AG08395 (cell line): Measurements from ENCODE around the gene C10orf105.

ENCODE experiments used
- DNase-seq: peaks from one replicate; pipeline ENCODE4 v3.0.0; 2012; ENCODE audit warnings: mixed read lengths, low spot score

C10orf105 gene

DNA sequence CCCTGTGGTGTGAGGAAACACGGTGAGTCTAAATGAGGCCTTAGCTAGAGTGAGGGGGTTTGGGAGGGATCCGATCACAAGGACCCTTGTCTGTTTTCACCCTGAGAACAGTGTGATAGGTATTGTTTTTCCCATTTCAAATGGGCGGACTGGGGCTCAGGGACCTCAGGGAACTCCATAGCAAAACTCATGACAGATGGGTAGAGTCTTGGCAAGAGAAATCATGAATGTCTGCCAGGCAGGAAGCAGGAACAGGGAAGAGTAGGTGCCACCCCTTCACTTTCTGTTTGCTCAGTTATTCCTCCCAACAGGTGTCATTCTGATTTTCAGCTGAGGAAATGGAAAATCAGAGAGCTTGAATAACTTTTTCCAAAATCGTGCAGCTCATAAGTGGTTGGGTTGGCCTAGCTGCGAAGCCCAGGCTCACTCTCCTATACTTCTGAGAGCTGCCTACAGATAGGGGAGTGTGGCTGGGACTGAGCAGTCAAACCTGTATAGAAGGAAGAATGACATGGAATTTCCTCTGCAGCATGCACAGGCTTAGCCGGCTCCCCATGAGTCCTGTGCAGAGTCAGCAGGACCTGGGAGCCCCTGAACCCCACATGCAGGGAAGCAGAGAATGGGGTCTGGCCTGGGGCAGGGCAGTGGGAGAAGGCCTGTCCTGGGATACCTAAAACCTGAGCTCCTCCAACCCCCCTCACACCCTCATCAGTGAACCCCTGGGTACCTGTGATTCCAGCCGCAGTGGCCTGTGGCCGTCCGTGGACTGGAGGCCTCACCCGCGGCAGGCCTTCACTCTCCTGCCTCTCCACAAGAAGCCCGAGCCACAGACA, 17.6 kb upstream of the C10orf105 start:
- DNase-seq, result peak; percentile 13

- DNase-seq, result no peak
These were observed 17.0 kb upstream of the C10orf105 start for GRCh38 chr10:71736570-71736952.

DNA sequence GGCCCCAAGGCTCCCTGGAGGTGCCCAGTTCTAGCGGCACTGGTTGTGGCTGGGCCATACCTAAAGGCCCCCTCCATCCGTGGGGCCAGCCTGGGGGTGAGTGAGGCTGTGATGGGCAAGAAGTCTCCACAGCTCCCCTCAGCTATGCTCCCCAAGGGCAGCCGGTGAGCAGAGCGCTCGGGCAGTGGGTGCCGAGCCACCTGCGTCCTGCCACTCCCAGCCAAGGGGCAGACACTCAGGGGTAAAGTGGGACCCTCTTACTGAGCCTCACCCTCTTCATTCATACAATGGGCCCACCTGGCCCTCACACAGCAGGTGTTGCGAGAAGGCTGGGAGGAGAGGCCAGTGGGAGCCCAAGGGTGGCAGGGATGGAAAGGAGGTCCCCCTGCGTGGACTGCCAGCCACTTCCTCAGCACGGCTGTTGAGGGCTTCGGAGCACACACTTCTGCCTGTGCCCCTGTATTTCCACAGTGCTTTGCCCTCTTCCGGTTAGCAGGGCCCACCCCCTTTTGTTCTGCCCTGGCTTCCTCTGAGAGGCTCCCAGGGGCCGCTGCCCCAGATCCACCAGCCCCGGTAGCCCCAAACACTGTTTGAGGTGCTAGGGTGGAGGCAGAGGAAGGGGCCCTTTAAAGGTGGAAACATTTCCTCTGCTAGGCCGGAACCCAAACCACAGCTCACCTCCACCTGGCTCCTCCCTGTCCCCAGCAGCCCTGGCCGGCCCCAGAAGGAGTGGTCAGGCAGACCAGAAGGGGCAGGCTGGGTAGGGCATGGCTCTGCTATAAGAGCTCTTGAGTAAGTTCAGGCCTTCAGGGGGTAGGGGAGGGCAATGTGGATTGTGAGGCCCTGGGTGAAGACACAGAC, 16.4 kb upstream of the C10orf105 start:
- no peak for DNase-seq

DNA sequence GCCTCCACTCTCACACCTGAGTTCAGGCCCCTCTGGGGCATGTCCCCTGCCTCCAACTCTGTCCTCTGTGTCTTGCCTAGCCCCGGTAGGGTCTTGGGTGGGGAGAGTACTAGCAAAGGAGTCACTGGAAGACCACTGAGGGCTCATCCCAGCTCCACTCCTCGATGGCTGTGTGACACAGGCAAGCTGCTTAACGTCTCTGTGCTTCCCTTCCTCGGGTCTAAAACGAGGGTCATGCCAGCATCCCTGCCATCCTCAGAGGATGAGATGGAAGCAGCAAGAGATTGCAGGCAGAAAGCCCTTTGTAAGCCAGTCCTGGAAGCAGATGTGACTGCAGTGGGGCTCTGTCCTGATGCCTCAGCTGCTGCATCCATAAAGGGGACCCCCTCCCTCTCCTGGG, 15.2 kb upstream of the C10orf105 start:
- no peak for DNase-seq

GRCh38 chr10:71731791-71732190, 12.2 kb upstream of the C10orf105 start:
- no peak for DNase-seq

GRCh38 chr10:71729161-71729636, 9.6 kb upstream of the C10orf105 start:
- DNase-seq, result no peak

- DNase-seq, result peak; percentile 54
These were observed 8.5 kb upstream of the C10orf105 start for GRCh38 chr10:71727738-71728737.

- DNase-seq, result no peak
These were observed 7.6 kb upstream of the C10orf105 start for GRCh38 chr10:71727105-71727737.

DNA sequence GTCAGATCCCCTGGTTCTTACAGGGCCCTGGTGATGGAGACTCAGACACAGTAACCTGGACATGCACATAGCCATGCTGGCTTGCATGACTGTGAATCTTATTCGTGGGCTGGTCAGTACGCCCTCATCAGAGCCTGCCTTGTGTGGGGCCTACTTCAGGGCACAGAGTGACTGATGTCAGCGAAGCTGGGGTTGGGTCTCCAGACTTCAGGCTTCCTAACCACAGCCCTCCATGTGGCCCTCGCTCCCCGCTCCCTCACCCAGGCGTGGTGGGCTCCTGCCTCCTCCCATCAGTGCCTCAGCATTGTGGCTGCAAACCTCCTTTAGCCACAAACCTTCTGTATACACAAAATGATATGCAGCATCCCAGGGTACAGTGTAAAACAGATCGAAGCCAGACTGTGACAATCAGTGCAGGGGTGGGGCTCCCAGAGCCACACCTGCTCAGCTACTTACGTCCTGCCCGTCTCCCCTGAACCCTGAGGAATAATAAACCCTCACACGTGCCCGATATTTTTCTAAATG, 7.1 kb upstream of the C10orf105 start:
- DNase-seq, result no peak

GRCh38 chr10:71725998-71726579, 6.5 kb upstream of the C10orf105 start:
- peak; percentile 42 for DNase-seq

DNA sequence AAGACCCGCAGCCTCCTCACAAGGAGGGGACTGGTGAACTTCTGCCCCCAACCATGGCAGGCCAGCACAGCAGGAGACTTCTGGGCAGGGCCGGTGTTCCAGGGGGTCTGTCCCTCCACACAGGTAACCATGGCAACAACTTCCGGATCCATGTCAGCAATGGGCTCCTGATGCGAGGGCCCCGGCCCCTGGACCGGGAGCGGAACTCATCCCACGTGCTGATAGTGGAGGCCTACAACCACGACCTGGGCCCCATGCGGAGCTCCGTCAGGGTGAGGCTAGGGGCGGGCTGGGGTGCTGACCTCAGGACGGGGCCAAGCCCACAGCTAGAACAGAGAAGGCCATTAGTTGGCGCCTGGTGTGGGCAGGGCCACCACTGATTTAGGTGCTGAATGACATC, 5.7 kb upstream of the C10orf105 start:
- no peak for DNase-seq

- DNase-seq, result no peak
These were observed 5.0 kb upstream of the C10orf105 start for GRCh38 chr10:71724539-71724938.

DNA sequence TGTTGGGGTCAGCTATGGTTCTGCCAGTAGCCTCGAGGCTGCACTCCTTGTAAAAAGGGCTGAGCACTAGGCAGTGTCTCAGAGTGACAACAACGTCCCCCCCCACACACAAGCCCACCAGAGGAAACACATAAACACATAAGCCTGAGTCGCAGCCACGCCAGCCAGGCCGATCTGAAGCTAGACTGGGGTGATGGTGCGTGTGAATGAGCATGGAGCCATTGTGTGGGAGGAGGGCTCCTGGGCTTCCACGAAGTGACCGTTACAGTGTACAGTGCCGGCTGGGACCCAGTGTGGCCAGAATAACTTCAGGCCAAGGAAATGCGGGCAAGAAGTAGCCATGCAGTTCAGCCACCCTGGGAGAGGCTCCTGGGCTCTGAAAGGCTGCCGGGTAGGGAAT, 3.7 kb upstream of the C10orf105 start:
- no peak for DNase-seq

DNA sequence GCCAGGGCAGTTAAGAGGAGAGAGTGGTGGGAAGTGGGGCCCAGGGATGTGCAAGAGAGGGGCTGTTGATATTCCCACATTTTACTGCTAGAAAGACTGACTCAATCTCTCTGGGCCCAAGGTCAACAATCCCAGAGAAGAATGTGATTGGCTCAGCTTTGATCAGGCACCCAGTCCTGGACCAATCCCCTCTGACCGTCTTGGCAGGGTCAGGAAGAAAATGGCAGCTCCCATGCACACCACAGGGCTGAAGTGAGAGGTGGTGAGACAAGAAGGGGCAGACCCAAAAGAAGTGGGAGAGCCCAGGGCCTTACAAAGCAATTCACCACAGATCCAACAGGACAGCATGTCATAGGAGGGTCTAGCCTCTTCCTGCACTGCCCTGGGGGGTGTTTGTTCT, 3.3 kb upstream of the C10orf105 start:
- DNase-seq, result no peak

DNA sequence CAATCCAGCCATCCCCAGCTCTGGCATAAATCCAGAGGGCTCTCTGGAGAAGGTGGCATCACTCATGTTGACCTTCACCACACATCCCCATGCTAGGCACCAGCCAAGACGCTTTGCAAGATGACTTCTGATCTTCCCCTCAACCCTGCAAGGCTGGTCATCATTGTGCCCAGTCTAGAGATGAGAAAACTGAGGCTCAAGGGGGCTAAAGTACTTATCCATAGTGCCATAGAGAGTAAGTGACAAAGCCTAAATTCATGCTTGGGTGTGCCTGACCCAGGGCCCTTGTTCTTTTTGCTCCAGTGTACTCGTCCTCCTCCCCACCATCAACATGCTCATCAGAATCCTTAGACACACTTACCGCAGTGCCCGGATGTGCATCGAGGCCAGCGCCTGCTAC, 1.7 kb upstream of the C10orf105 start:
- DNase-seq, result no peak

GRCh38 chr10:71720288-71720687, 710 bp upstream of the C10orf105 start:
- no peak for DNase-seq

GRCh38 chr10:71719042-71719441, 536 bp downstream of the C10orf105 start:
- DNase-seq, result peak; percentile 80

DNA sequence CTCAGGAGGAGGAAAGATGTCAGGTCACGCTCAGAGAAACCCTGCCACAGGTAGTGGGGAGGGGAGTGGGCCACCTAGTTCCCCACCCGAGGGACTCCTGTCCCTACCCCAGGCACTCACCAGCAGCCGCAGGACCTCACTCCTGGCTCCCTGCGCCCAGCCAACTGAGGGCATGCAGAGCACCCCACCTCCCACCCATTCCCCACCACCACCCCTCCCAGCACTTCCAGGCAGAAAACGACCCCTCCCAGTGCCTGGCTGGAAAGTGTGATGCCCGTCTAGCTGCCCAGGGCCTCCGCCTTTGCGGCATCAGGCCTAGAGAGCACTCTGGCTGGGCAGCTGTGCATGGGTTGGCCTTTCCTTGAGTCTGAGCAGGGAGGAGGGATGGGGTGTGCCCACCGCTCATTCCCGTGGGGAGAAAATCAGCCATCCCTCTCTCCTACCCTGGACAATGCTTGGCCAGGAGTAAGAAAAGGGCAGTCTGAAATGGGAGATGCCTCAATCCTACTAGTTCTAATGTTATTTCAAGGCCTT, 1.3 kb downstream of the C10orf105 start:
- no peak for DNase-seq

DNA sequence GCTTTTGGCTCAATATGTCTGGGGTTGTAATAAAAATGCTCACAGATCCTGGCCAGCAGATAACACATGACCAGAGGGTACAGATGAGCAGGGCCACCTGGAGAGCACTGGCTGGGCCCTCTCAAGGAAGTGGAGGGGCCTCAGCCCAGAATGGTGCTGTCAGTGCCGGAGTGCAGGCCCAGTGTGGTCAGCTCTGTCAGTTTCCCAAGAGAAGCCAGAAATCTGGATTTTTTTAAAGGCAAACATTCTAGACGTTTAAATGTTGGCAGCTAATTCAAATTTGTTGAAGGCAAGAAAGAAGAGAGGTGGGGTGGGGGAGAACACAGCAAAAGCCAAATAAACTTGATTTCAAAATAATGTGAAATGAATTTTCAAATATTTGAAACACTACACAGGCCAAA, 2.0 kb downstream of the C10orf105 start:
- no peak for DNase-seq

GRCh38 chr10:71717056-71717455, 2.5 kb downstream of the C10orf105 start:
- no peak for DNase-seq
